ENCODE measurements around the gene FDXR. TPM values are rescaled to one million over a fixed set of nuclear protein-coding genes. Genes with fewer than 3 reads are reported as not detected.

Gene FDXR
- total RNA-seq, 1 donor from 2014 or later: 34.2 TPM

DNA sequence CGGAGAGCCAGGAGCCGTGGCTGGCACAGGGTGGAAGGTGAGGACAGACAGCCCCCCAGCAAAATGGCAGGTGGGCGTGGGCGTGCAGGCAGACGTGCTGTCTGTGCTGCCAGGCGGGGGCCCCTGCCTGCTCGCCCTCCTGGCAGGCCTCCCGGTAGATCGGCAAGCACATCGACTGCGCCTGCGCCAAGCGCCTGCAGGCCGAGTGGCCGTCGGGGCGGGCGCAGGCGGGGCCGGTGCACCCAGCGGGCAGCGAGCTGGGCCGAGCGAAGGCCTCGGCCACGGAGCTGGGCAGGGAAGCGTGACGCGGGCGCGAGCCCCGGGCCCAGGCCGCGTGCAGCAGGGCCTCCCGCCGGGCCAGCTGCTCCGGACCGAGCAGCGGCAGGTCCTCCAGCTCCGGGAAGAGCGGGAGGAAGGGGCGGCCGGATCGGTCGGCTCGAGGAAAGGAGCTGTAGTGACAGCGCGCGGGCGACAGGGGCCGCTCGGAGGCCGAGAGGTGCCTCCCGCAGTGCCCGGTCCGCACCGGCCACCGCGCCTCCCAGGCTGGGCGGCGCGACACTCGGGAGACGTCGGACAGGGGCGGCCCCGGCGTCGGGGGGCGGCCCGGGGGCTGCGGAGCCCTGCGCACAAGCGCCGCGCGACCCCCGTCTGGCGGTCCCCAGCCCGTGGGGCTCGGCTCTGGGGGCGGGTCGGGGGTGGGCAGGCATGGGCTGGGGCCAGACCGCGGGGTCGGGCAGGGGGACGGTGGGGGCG is 30.0 kb downstream of the FDXR start:
- Histone ChIP-seq H3K9ac (ENCODE audit: low read length) (peak overlapping the region; percentile 27), H3K36me3 (ENCODE audit: insufficient read depth, low read length) (no peaks in the 10 kb centered on the region), H3K4me2 (ENCODE audit: low read length) (peak overlapping the region; percentile 84), H3K27me3 (ENCODE audit: insufficient read depth, low read length) (peaks cover 3% of the 10 kb centered on the region), H3K79me2 (ENCODE audit: insufficient read depth, low read length) (no peaks in the 10 kb centered on the region), H3K27ac (ENCODE audit: low read depth, low read length) (no peak overlapping the region), H4K20me1 (ENCODE audit: insufficient read depth, low read length) (no peaks in the 10 kb centered on the region), H3K9me3 (ENCODE audit: insufficient read depth, low read depth, low read length) (no peaks in the 10 kb centered on the region), H3K4me1 (ENCODE audit: insufficient read depth, low read length) (peaks cover 14% of the 10 kb centered on the region), H3K4me3 (ENCODE audit: insufficient read depth, low read depth, low read length) (peak overlapping the region; percentile 55), H2AFZ (ENCODE audit: low read depth, low read length) (peak overlapping the region; percentile 60)
- Mint-ChIP-seq H3K27ac (ENCODE audit: unreplicated experiment) (no peak overlapping the region), H3K4me1 (ENCODE audit: low read depth, unreplicated experiment) (peaks cover 10% of the 10 kb centered on the region), H3K27me3 (ENCODE audit: low read depth, unreplicated experiment) (peaks cover 28% of the 10 kb centered on the region), H3K4me3 (ENCODE audit: unreplicated experiment) (no peak overlapping the region), H3K9me3 (ENCODE audit: unreplicated experiment) (no peaks in the 10 kb centered on the region), H3K36me3 (ENCODE audit: low read depth, unreplicated experiment) (peaks cover 4% of the 10 kb centered on the region)
- DNase-seq (ENCODE audit: low read depth) (peak; percentile 22), FAIRE-seq (no peak)
- TF ChIP-seq, protein P1, sequence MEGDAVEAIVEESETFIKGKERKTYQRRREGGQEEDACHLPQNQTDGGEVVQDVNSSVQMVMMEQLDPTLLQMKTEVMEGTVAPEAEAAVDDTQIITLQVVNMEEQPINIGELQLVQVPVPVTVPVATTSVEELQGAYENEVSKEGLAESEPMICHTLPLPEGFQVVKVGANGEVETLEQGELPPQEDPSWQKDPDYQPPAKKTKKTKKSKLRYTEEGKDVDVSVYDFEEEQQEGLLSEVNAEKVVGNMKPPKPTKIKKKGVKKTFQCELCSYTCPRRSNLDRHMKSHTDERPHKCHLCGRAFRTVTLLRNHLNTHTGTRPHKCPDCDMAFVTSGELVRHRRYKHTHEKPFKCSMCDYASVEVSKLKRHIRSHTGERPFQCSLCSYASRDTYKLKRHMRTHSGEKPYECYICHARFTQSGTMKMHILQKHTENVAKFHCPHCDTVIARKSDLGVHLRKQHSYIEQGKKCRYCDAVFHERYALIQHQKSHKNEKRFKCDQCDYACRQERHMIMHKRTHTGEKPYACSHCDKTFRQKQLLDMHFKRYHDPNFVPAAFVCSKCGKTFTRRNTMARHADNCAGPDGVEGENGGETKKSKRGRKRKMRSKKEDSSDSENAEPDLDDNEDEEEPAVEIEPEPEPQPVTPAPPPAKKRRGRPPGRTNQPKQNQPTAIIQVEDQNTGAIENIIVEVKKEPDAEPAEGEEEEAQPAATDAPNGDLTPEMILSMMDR (IDR thresholded peaks at IDR 0.05; ENCODE audit: insufficient read depth, low read depth, low read length): no peak
- TF ChIP-seq EZH2 (IDR thresholded peaks at IDR 0.05; ENCODE audit: insufficient read depth, low read length): no peak

GRCh38 chr17:74842146-74842598 is 30.6 kb downstream of the FDXR start:
- peak overlapping the region; percentile 60 for H2AFZ ChIP-seq (ENCODE audit: low read depth, low read length)
- peaks cover 10% of the 10 kb centered on the region for H3K4me1 Mint-ChIP-seq (ENCODE audit: low read depth, unreplicated experiment)
- H3K4me2 ChIP-seq (ENCODE audit: low read length): peak overlapping the region; percentile 84
- H3K9ac ChIP-seq (ENCODE audit: low read length): peak overlapping the region; percentile 27
- H3K9me3 ChIP-seq (ENCODE audit: insufficient read depth, low read depth, low read length): no peaks in the 10 kb centered on the region
- H3K4me3 Mint-ChIP-seq (ENCODE audit: unreplicated experiment): no peak overlapping the region
- peak overlapping the region; percentile 34 for H3K27ac Mint-ChIP-seq (ENCODE audit: unreplicated experiment)
- FAIRE-seq (no peak), DNase-seq (ENCODE audit: low read depth) (no peak)
- H3K27me3 Mint-ChIP-seq (ENCODE audit: low read depth, unreplicated experiment): peaks cover 27% of the 10 kb centered on the region
- peaks cover 3% of the 10 kb centered on the region for H3K27me3 ChIP-seq (ENCODE audit: insufficient read depth, low read length)
- no peaks in the 10 kb centered on the region for H4K20me1 ChIP-seq (ENCODE audit: insufficient read depth, low read length)
- H3K4me3 ChIP-seq (ENCODE audit: insufficient read depth, low read depth, low read length): no peak overlapping the region
- peaks cover 4% of the 10 kb centered on the region for H3K36me3 Mint-ChIP-seq (ENCODE audit: low read depth, unreplicated experiment)
- peaks cover 14% of the 10 kb centered on the region for H3K4me1 ChIP-seq (ENCODE audit: insufficient read depth, low read length)
- H3K36me3 ChIP-seq (ENCODE audit: insufficient read depth, low read length): no peaks in the 10 kb centered on the region
- no peak overlapping the region for H3K27ac ChIP-seq (ENCODE audit: low read depth, low read length)
- H3K9me3 Mint-ChIP-seq (ENCODE audit: unreplicated experiment): no peaks in the 10 kb centered on the region
- H3K79me2 ChIP-seq (ENCODE audit: insufficient read depth, low read length): no peaks in the 10 kb centered on the region
- TF ChIP-seq, protein P1 (IDR thresholded peaks at IDR 0.05; ENCODE audit: insufficient read depth, low read depth, low read length): no peak
- peak; percentile 13 for TF ChIP-seq EZH2 (IDR thresholded peaks at IDR 0.05; ENCODE audit: insufficient read depth, low read length)

Data from astrocyte (in vitro differentiated cells and primary cell).